HEK293 (cell line): ENCODE data around the gene STAG3.

Source experiments
- CTCF ChIA-PET: fragments of 350-600 bp; formaldehyde crosslinking; extraction: SDS; loops from one replicate; lab custom pipeline; 2021; ENCODE audit warnings: antibody characterized with exemption; lab: Yijun Ruan, JAX
- POLR2A ChIA-PET: fragments of 300-600 bp; formaldehyde crosslinking; extraction: SDS; loops from one replicate; lab custom pipeline; 2020; ENCODE audit warnings: antibody characterized with exemption, inconsistent platforms; lab: Yijun Ruan, JAX
- H3K27ac ChIP-seq: fragments of 200-500 bp; sonication (Bioruptor generic); 2 replicates; pipeline ENCODE4 v1.5.1; 2014; ENCODE audit warnings: low read depth, low read length, control low read depth, inconsistent platforms; ENCODE audit errors: extremely low read depth
- H3K36me3 ChIP-seq, 2 experiments: fragments of 200-500 bp in 1 of 2; sonication (Bioruptor generic) in 1 of 2; 1 replicate in 1 of 2; 2 replicates in 1 of 2; pipeline ENCODE4 v1.5.1; 2014 to 2017; ENCODE audit warnings: inconsistent platforms in 2 of 2, low read length in 2 of 2; ENCODE audit not compliant: control insufficient read depth in 2 of 2, insufficient read depth in 1 of 2
- H3K4me1 ChIP-seq: fragments of 200-500 bp; sonication (Bioruptor generic); 2 replicates; pipeline ENCODE4 v1.5.1; 2014; ENCODE audit warnings: mild to moderate bottlenecking, low read length, inconsistent platforms; ENCODE audit not compliant: control insufficient read depth, insufficient read depth
- H3K4me3 ChIP-seq: 2 replicates; pipeline ENCODE4 v1.5.1; 2011; ENCODE audit warnings: low read depth, mild to moderate bottlenecking, control low read depth, low read length, moderate library complexity
- H3K9me3 ChIP-seq: fragments of 200-500 bp; sonication (Bioruptor generic); 2 replicates; pipeline ENCODE4 v1.5.1; 2014; ENCODE audit warnings: low read depth, low read length, inconsistent platforms; ENCODE audit not compliant: control insufficient read depth, insufficient read depth
- BCL11A ChIP-seq: fragments of 450-650 bp; formaldehyde crosslinking; IDR thresholded peaks from 2 replicates; pipeline ENCODE4 v1.5.1; 2016; ENCODE audit warnings: low read depth, missing biosample characterization, missing genetic modification characterization
- EGR2 ChIP-seq: fragments of 450-650 bp; formaldehyde crosslinking; IDR thresholded peaks from 2 replicates; pipeline ENCODE4 v1.5.1; 2016; ENCODE audit warnings: low read depth, missing biosample characterization, missing genetic modification characterization
- FEZF1 ChIP-seq: fragments of 450-650 bp; formaldehyde crosslinking; IDR thresholded peaks from 2 replicates; pipeline ENCODE4 v1.5.1; 2016; ENCODE audit warnings: missing biosample characterization, missing genetic modification characterization
- GLI4 ChIP-seq: fragments of 450-650 bp; formaldehyde crosslinking; IDR thresholded peaks from 2 replicates; pipeline ENCODE4 v1.5.1; 2016; ENCODE audit warnings: missing biosample characterization, missing genetic modification characterization
- HOXC10 ChIP-seq: sonication (generic); formaldehyde crosslinking; IDR thresholded peaks from 2 replicates; pipeline ENCODE4 v1.8.1; 2023; ENCODE audit warnings: mild to moderate bottlenecking, missing genetic modification reagents
- HOXD13 ChIP-seq: sonication (generic); formaldehyde crosslinking; IDR thresholded peaks from 2 replicates; pipeline ENCODE4 v1.8.0; 2022; ENCODE audit warnings: missing genetic modification reagents, borderline replicate concordance
- RBAK ChIP-seq: fragments of 450-650 bp; formaldehyde crosslinking; IDR thresholded peaks from 2 replicates; pipeline ENCODE4 v1.5.1; 2016; ENCODE audit warnings: missing biosample characterization, missing genetic modification characterization
- SP7 ChIP-seq: fragments of 450-650 bp; formaldehyde crosslinking; IDR thresholded peaks from 2 replicates; pipeline ENCODE4 v1.5.1; 2016; ENCODE audit warnings: missing biosample characterization, missing genetic modification characterization
- ZBTB17 ChIP-seq: fragments of 450-650 bp; formaldehyde crosslinking; IDR thresholded peaks from 2 replicates; pipeline ENCODE4 v1.5.1; 2016; ENCODE audit warnings: missing biosample characterization, missing genetic modification characterization
- ZBTB7A ChIP-seq: fragments of 450-650 bp; formaldehyde crosslinking; IDR thresholded peaks from 2 replicates; pipeline ENCODE4 v1.5.1; 2016; ENCODE audit warnings: low read depth, missing biosample characterization, missing genetic modification characterization
- ZFP3 ChIP-seq: fragments of 450-650 bp; formaldehyde crosslinking; IDR thresholded peaks from 2 replicates; pipeline ENCODE4 v1.5.1; 2016; ENCODE audit warnings: low read depth, missing biosample characterization, missing genetic modification characterization
- ZFP41 ChIP-seq: fragments of 450-650 bp; formaldehyde crosslinking; IDR thresholded peaks from 2 replicates; pipeline ENCODE4 v1.5.1; 2016; ENCODE audit warnings: missing biosample characterization, missing genetic modification characterization, borderline replicate concordance
- ZFP69B ChIP-seq: fragments of 450-650 bp; formaldehyde crosslinking; IDR thresholded peaks from 2 replicates; pipeline ENCODE4 v1.5.1; 2016; ENCODE audit warnings: missing biosample characterization, missing genetic modification characterization
- ZNF121 ChIP-seq: fragments of 450-650 bp; formaldehyde crosslinking; IDR thresholded peaks from 2 replicates; pipeline ENCODE4 v1.5.1; 2016; ENCODE audit warnings: missing biosample characterization, missing genetic modification characterization
- ZNF148 ChIP-seq: fragments of 450-650 bp; formaldehyde crosslinking; IDR thresholded peaks from 2 replicates; pipeline ENCODE4 v1.5.0; 2017; ENCODE audit warnings: missing biosample characterization, missing genetic modification characterization, borderline replicate concordance
- ZNF157 ChIP-seq: fragments of 450-650 bp; formaldehyde crosslinking; IDR thresholded peaks from 2 replicates; pipeline ENCODE4 v1.5.1; 2016; ENCODE audit warnings: missing biosample characterization, missing genetic modification characterization
- ZNF202 ChIP-seq: fragments of 450-650 bp; formaldehyde crosslinking; IDR thresholded peaks from 2 replicates; pipeline ENCODE4 v1.5.1; 2016; ENCODE audit warnings: missing biosample characterization, missing genetic modification characterization, borderline replicate concordance
- ZNF221 ChIP-seq: fragments of 450-650 bp; formaldehyde crosslinking; IDR thresholded peaks from 2 replicates; pipeline ENCODE4 v1.5.1; 2017; ENCODE audit warnings: missing biosample characterization, missing genetic modification characterization, borderline replicate concordance
- ZNF223 ChIP-seq: fragments of 450-650 bp; formaldehyde crosslinking; IDR thresholded peaks from 2 replicates; pipeline ENCODE4 v1.5.1; 2016; ENCODE audit warnings: missing biosample characterization, missing genetic modification characterization
- ZNF335 ChIP-seq: fragments of 450-650 bp; formaldehyde crosslinking; conservative IDR thresholded peaks from 2 replicates; pipeline ENCODE4 v1.5.1; 2016; ENCODE audit warnings: missing biosample characterization, missing genetic modification characterization
- ZNF48 ChIP-seq: fragments of 450-650 bp; formaldehyde crosslinking; IDR thresholded peaks from 2 replicates; pipeline ENCODE4 v1.5.1; 2016; ENCODE audit warnings: missing biosample characterization, missing genetic modification characterization
- ZNF488 ChIP-seq: fragments of 450-650 bp; formaldehyde crosslinking; IDR thresholded peaks from 2 replicates; pipeline ENCODE4 v1.5.1; 2016; ENCODE audit warnings: missing biosample characterization, missing genetic modification characterization
- ZNF623 ChIP-seq: fragments of 450-650 bp; formaldehyde crosslinking; IDR thresholded peaks from 2 replicates; pipeline ENCODE4 v1.5.1; 2016; ENCODE audit warnings: missing biosample characterization, missing genetic modification characterization
- ZNF76 ChIP-seq: fragments of 450-650 bp; formaldehyde crosslinking; IDR thresholded peaks from 2 replicates; pipeline ENCODE4; 2016; ENCODE audit warnings: low read depth, missing biosample characterization, missing genetic modification characterization, borderline replicate concordance
- ZNF768 ChIP-seq: fragments of 450-650 bp; formaldehyde crosslinking; IDR thresholded peaks from 2 replicates; pipeline ENCODE4 v1.5.1; 2018; ENCODE audit warnings: missing biosample characterization, mild to moderate bottlenecking, missing genetic modification characterization
- ZNF837 ChIP-seq: fragments of 450-650 bp; formaldehyde crosslinking; IDR thresholded peaks from 2 replicates; pipeline ENCODE4 v1.5.1; 2016; ENCODE audit warnings: missing biosample characterization, missing genetic modification characterization
- ZSCAN16 ChIP-seq: fragments of 450-650 bp; formaldehyde crosslinking; IDR thresholded peaks from 2 replicates; pipeline ENCODE4 v1.5.1; 2016; ENCODE audit warnings: missing biosample characterization, missing genetic modification characterization
- ZSCAN30 ChIP-seq: fragments of 450-650 bp; IDR thresholded peaks from 2 replicates; pipeline ENCODE4 v1.5.1; 2018; ENCODE audit warnings: missing biosample characterization, mild to moderate bottlenecking, missing genetic modification characterization, moderate library complexity
- ZSCAN4 ChIP-seq: fragments of 450-650 bp; formaldehyde crosslinking; IDR thresholded peaks from 2 replicates; pipeline ENCODE4 v1.5.1; 2017; ENCODE audit warnings: missing biosample characterization, missing genetic modification characterization

Gene STAG3

DNA sequence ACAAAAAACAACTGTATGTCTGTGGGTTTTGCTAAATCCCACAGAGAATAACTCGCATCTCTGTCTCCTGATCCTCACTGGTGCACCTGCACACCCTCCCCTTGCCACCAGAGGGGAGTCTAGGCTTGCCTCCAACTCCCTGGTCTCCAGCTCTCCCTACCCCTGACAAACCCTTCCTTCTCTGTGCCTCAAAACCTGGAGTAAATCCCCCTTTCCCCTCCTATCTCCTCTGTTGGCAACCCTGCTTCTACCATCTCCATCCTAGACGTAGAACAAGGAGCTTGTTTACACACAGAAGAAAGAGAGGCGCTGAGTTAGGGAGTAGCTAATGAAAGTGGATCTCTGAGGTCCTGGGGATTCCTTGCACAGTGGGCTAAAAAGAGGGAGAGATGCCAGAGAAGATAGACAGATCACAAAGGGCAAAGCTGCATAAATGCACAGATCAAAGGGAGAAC lies 45.0 kb upstream of the STAG3 start (continued):
- TF ChIP-seq ZNF157 (no peak), ZNF48 (tag by site-specific recombination) (no peak), ZSCAN4 (tag by site-specific recombination) (no peak), EGR2 (no peak), HOXD13 (CRISPR knock-in tag) (no peak), ZSCAN30 (tag by site-specific recombination) (peak; percentile 16; the same call in 1 of the 2 replicates), ZNF223 (no peak), ZNF335 (tag by site-specific recombination) (no peak)

- Histone ChIP-seq H3K27ac (no peak overlapping the region), H3K9me3 (no peaks in the 10 kb centered on the region), H3K4me1 (no peaks in the 10 kb centered on the region), H3K36me3 (no peaks in the 10 kb centered on the region)
- POLR2A ChIA-PET = interaction anchor here (0.8 to 2.1 kb wide), 2 partner anchors 11 to 69 kb away, joined by 4 to 8 read pairs; partner anchors contain the start of gene LAMTOR4
- TF ChIP-seq ZBTB17 (tag by site-specific recombination) (no peak), ZBTB7A (no peak), ZFP41 (tag by site-specific recombination) (no peak), ZNF221 (no peak), RBAK (tag by site-specific recombination) (no peak), ZNF223 (no peak), ZNF623 (tag by site-specific recombination) (no peak), ZNF837 (tag by site-specific recombination) (no peak), ZNF768 (tag by site-specific recombination) (no peak), ZNF121 (tag by site-specific recombination) (no peak), ZNF48 (tag by site-specific recombination) (no peak), GLI4 (no peak), SP7 (tag by site-specific recombination) (no peak), ZSCAN16 (no peak)
- TF ChIP-seq, all 188 proteins: peak for 0
- CTCF ChIA-PET = interaction anchor here (0.6 to 2.1 kb wide), 6 partner anchors 7 to 468 kb away, joined by 3 to 7 read pairs (median 4); no protein-coding TSS in a partner anchor
- H3K4me3 ChIP-seq = no peak overlapping the region
These were observed 39.6 kb upstream of the STAG3 start for GRCh38 chr7:100137851-100138760.

DNA sequence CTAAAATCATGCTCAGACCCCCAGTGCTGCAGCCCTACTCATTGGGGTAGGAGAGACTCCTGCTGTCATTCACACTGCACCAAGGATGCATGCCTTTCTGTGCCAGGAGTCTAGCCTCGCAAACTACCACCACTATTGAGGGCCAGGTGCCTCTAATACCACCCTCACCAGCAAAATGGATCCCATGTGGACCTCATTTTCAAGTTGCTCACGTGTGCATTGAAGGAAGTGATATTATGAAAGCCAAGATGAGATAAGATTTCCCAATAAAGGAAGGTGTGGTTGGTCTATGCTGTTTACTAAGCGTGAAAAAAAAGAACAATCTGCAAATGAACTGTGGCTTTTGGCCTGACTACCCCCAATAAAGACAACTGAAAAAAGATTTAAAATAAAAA lies 36.2 kb upstream of the STAG3 start:
- Histone ChIP-seq H3K4me1 (no peaks in the 10 kb centered on the region), H3K36me3 (no peaks in the 10 kb centered on the region), H3K27ac (no peak overlapping the region), H3K4me3 (no peak overlapping the region), H3K9me3 (no peaks in the 10 kb centered on the region)
- no peak for TF ChIP-seq FEZF1 (tag by site-specific recombination)
- TF ChIP-seq HOXC10 (CRISPR knock-in tag) = no peak
- TF ChIP-seq BCL11A (tag by site-specific recombination) = no peak
- no peak for TF ChIP-seq ZFP69B (tag by site-specific recombination)
- TF ChIP-seq ZFP3 (tag by site-specific recombination) = no peak
- no peak for TF ChIP-seq ZNF223
- no peak for TF ChIP-seq ZNF221
- no peak for TF ChIP-seq ZNF623 (tag by site-specific recombination)
- TF ChIP-seq ZNF202 = no peak
- no peak for TF ChIP-seq ZNF157
- TF ChIP-seq ZNF76 = no peak
- no peak for TF ChIP-seq ZNF148 (tag by site-specific recombination)
- no peak for TF ChIP-seq ZNF488 (tag by site-specific recombination)
- POLR2A ChIA-PET = interaction anchor here (0.9 kb wide), 1 partner anchor 40 kb away, joined by 5 read pairs; the partner anchor contains the start of gene AP4M1
- CTCF ChIA-PET = interaction anchor here (1.5 to 2.6 kb wide), 2 partner anchors 10 to 13 kb away, joined by 8 to 33 read pairs; no protein-coding TSS in a partner anchor
